Measurements from ENCODE around the gene PARVB.

The PARVB gene

GRCh38 chr22:44132724-44133123, 108.6 kb downstream of the PARVB start:
- H3K36me3 ChIP-seq, result no peaks in the 10 kb centered on the region
- peaks cover 4% of the 10 kb centered on the region; the same call in 1 of the 2 replicates for H3K9me3 ChIP-seq
- no peaks in the 10 kb centered on the region for H3K27me3 ChIP-seq
- no peak for TF ChIP-seq CTCF (IDR thresholded peaks at IDR 0.05; ENCODE audit: low read depth, low read length)
- peaks cover 7% of the 10 kb centered on the region; the same call in 1 of the 2 replicates for H3K4me1 ChIP-seq
- H3K4me3 ChIP-seq (ENCODE audit: low read depth, low read length), result no peak overlapping the region
- DNase-seq, result no peak

GRCh38 chr22:44133161-44133560, 109.1 kb downstream of the PARVB start:
- Histone ChIP-seq H3K4me3 (ENCODE audit: low read depth, low read length) (no peak overlapping the region), H3K9me3 (peaks cover 8% of the 10 kb centered on the region; the same call in 1 of the 2 replicates), H3K27me3 (no peaks in the 10 kb centered on the region), H3K36me3 (no peaks in the 10 kb centered on the region), H3K4me1 (peaks cover 7% of the 10 kb centered on the region; the same call in 1 of the 2 replicates)
- TF ChIP-seq CTCF (IDR thresholded peaks at IDR 0.05; ENCODE audit: low read depth, low read length), result no peak
- DNase-seq, result no peak

GRCh38 chr22:44133901-44134571, 109.9 kb downstream of the PARVB start:
- Histone ChIP-seq H3K4me1 (peaks cover 7% of the 10 kb centered on the region; the same call in 1 of the 2 replicates), H3K4me3 (ENCODE audit: low read depth, low read length) (no peak overlapping the region), H3K36me3 (no peaks in the 10 kb centered on the region), H3K9me3 (peaks cover 8% of the 10 kb centered on the region; the same call in 1 of the 2 replicates), H3K27me3 (no peaks in the 10 kb centered on the region)
- TF ChIP-seq CTCF (IDR thresholded peaks at IDR 0.05; ENCODE audit: low read depth, low read length), result no peak
- DNase-seq, result no peak

GRCh38 chr22:44136112-44136511, 112.0 kb downstream of the PARVB start:
- TF ChIP-seq CTCF (IDR thresholded peaks at IDR 0.05; ENCODE audit: low read depth, low read length), result no peak
- Histone ChIP-seq H3K4me3 (ENCODE audit: low read depth, low read length) (no peak overlapping the region), H3K9me3 (peaks cover 8% of the 10 kb centered on the region; the same call in 1 of the 2 replicates), H3K36me3 (no peaks in the 10 kb centered on the region), H3K27me3 (no peaks in the 10 kb centered on the region), H3K4me1 (no peaks in the 10 kb centered on the region)
- no peak for DNase-seq

GRCh38 chr22:44136786-44137185, 112.7 kb downstream of the PARVB start:
- H3K4me1 ChIP-seq, result no peaks in the 10 kb centered on the region
- no peak overlapping the region for H3K4me3 ChIP-seq (ENCODE audit: low read depth, low read length)
- H3K36me3 ChIP-seq, result no peaks in the 10 kb centered on the region
- no peak for DNase-seq
- H3K27me3 ChIP-seq, result no peaks in the 10 kb centered on the region
- TF ChIP-seq CTCF (IDR thresholded peaks at IDR 0.05; ENCODE audit: low read depth, low read length), result no peak
- H3K9me3 ChIP-seq, result peaks cover 8% of the 10 kb centered on the region; the same call in 1 of the 2 replicates

GRCh38 chr22:44137415-44137814, 113.3 kb downstream of the PARVB start:
- Histone ChIP-seq H3K4me3 (ENCODE audit: low read depth, low read length) (no peak overlapping the region), H3K4me1 (no peaks in the 10 kb centered on the region), H3K36me3 (no peaks in the 10 kb centered on the region), H3K9me3 (peaks cover 8% of the 10 kb centered on the region; the same call in 1 of the 2 replicates), H3K27me3 (no peaks in the 10 kb centered on the region)
- DNase-seq, result no peak
- TF ChIP-seq CTCF (IDR thresholded peaks at IDR 0.05; ENCODE audit: low read depth, low read length), result no peak
